AG04450 (cell line): ENCODE data around the gene ZNF579. TPM values are rescaled to one million over a fixed set of nuclear protein-coding genes. Genes with fewer than 3 reads are reported as not detected.
"Not testable (repeated sequence)": the region's sequence is repeated elsewhere in the genome, so short reads cannot be mapped to it uniquely, and the experiment has no call there.

Source experiments
- CTCF ChIA-PET: fragments of 300-600, 350-600 bp; formaldehyde crosslinking; extraction: SDS; loops from one replicate; lab custom pipeline; 2022; ENCODE audit warnings: antibody characterized with exemption, inconsistent platforms; lab: Charles Lee
- POLR2A ChIA-PET: fragments of 350-600 bp; formaldehyde crosslinking; extraction: SDS; loops from one replicate; lab custom pipeline; 2021; ENCODE audit warnings: antibody characterized with exemption, inconsistent platforms; lab: Yijun Ruan, JAX
- DNase-seq: peaks from one replicate; pipeline ENCODE4 v3.0.0-alpha.2; 2011; ENCODE audit warnings: low read depth, low spot score
- H3K27ac ChIP-seq: one replicate; pipeline ENCODE4 v1.5.1; 2012; ENCODE audit warnings: low read depth, low read length, control low read depth
- H3K27me3 ChIP-seq: one replicate; pipeline ENCODE4 v1.6.0; 2012; ENCODE audit warnings: low read length; ENCODE audit not compliant: control insufficient read depth, insufficient read depth
- H3K4me3 ChIP-seq: 2 replicates; pipeline ENCODE4 v1.5.1; 2011; ENCODE audit warnings: mild to moderate bottlenecking, low read depth, low read length, control low read depth
- H3K9me3 ChIP-seq: 2 replicates; pipeline ENCODE4 v1.5.1; 2012; ENCODE audit warnings: low read length; ENCODE audit not compliant: control insufficient read depth, insufficient read depth
- CTCF ChIP-seq: IDR thresholded peaks from 2 replicates; pipeline ENCODE4 v1.5.1; 2011; ENCODE audit warnings: low read depth, low read length, control low read depth, inconsistent platforms
- polyA plus RNA-seq: library from polyadenylated mRNA; depleted of rRNA; stranded (reverse); fragments of >200 nt; gene quantifications from 2 replicates; pipeline ENCODE4 v1.2.3, GENCODE V29; 2011

ZNF579 gene
- polyA plus RNA-seq, 1 experiment = 4.2 TPM

- no peak for DNase-seq
- POLR2A ChIA-PET = interaction anchor here (0.6 kb wide), 1 partner anchor 12 kb away, joined by 5 read pairs; no protein-coding TSS in a partner anchor
- CTCF ChIA-PET = interaction anchor here (0.6 to 2.3 kb wide), 4 partner anchors 30 to 97 kb away, joined by 3 to 5 read pairs (median 4); no protein-coding TSS in a partner anchor
- Histone ChIP-seq H3K27ac (no peak overlapping the region), H3K9me3 (no peaks in the 10 kb centered on the region; the same call in 1 of the 2 replicates), H3K4me3 (no peak overlapping the region), H3K27me3 (no peaks in the 10 kb centered on the region)
- TF ChIP-seq CTCF = no peak
These were observed 45.3 kb downstream of the ZNF579 start for GRCh38 chr19:55535173-55535964.

DNA sequence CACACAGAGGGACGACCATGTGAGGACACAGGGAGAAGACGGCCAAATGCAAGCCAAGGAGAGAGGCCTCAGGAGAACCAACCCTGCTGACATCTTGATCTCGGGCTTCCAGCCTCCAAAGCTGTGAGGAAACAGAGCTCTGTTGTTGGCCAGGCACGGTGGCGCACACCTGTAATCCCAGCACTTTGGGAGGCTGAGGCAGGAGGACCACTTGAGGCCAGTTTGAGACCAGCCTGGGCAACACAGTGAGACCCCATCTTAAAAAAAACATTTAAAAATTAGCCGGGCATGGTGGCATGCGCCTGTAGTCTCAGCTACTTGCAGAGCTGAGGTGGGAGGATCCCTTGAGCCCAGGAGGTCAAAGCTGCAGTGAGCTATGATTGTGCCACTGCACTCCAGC, 46.4 kb downstream of the ZNF579 start:
- H3K27me3 ChIP-seq, POLR2A ChIA-PET, DNase-seq, H3K4me3 ChIP-seq, H3K9me3 ChIP-seq, H3K27ac ChIP-seq: not testable (repeated sequence)
- CTCF ChIA-PET = interaction anchor here (0.6 to 2.3 kb wide), 2 partner anchors 66 to 98 kb away, joined by 3 to 5 read pairs; no protein-coding TSS in a partner anchor

DNA sequence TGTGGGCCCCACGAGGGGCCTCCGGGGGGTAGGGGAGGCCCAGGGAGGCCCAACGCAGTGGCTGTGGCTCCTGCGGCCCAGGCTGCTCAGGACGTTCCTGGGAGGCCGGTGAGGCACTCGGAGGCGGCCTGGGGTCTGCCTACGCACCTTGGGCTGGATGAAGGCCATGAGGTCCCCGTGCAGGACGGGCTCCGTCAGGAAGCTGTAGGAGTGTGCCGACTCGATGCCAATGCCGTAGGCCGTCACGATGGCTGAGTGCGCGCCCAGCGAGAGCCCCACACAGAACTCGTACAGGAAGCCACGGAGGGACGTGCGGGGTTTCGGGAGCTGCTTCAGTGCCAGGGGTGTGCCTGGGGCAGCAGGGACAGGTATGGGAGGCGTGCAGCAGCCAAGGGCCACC, 49.7 kb downstream of the ZNF579 start:
- POLR2A ChIA-PET = no interaction called here
- no peak for TF ChIP-seq CTCF
- no peak overlapping the region for H3K27ac ChIP-seq
- H3K9me3 ChIP-seq = no peaks in the 10 kb centered on the region; the same call in 1 of the 2 replicates
- no peak overlapping the region for H3K4me3 ChIP-seq
- no peak for DNase-seq
- CTCF ChIA-PET = no interaction called here
- no peaks in the 10 kb centered on the region for H3K27me3 ChIP-seq

DNA sequence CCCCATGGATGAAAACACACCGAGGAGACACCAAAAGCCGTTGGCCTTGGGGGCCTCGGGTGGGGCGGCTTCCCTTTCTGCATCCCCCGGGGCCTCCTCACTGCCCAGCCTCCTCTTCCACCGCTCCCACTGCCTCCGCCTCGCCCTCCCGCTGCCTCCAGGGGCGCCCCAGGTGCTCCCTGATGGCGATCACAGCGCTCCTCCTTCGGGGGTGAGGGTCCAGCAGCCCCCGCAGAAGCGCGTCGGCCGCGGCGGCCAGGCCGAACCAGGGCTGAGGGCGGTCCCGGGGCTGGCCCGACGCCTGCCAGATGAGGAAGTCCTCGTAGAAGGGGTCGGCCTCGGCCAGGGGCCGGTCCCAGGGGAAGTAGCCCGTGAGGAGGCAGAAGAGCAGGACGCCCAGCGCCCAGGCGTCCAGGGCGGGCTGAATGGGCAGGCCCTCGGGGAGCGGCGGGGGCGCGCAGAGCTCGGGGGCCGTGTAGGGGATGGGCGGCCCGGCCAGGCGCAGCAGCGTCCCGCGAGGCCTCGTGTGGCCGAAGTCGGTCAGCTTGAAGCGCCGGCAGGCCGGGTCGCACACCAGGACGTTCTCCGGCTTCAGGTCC, 50.9 kb downstream of the ZNF579 start:
- no peak overlapping the region for H3K27ac ChIP-seq
- H3K4me3 ChIP-seq = no peak overlapping the region
- no peak for DNase-seq
- TF ChIP-seq CTCF = no peak
- no peaks in the 10 kb centered on the region; the same call in 1 of the 2 replicates for H3K9me3 ChIP-seq
- H3K27me3 ChIP-seq = no peaks in the 10 kb centered on the region
- CTCF ChIA-PET = interaction anchor here (0.5 kb wide), 1 partner anchor 603 kb away, joined by 8 read pairs; no protein-coding TSS in a partner anchor
- POLR2A ChIA-PET = no interaction called here

- POLR2A ChIA-PET = interaction anchor here (0.7 to 1.0 kb wide), 2 partner anchors 8 to 71 kb away, joined by 3 to 4 read pairs; partner anchors contain the start of gene FIZ1
- DNase-seq = no peak
These were observed 52.4 kb downstream of the ZNF579 start for GRCh38 chr19:55528030-55528803.

More at GRCh38 chr19:55528030-55528803, 52.4 kb downstream of the ZNF579 start:
- Histone ChIP-seq H3K9me3 (no peaks in the 10 kb centered on the region), H3K27ac (no peak overlapping the region), H3K4me3 (no peak overlapping the region), H3K27me3 (no peaks in the 10 kb centered on the region)
- CTCF ChIA-PET = interaction anchor here (0.7 to 1.3 kb wide), 3 partner anchors 16 to 104 kb away, joined by 3 to 4 read pairs (median 3); no protein-coding TSS in a partner anchor
- no peak for TF ChIP-seq CTCF
